GM12878 (cell line): ENCODE data around the gene BORCS5. TPM values are rescaled to one million over a fixed set of nuclear protein-coding genes. Genes with fewer than 3 reads are reported as not detected.

Source experiments
- ATAC-seq: fragments of 200-7000 bp; cut with Tn5 transposase; 3 replicates; pipeline ENCODE4 v1.9.1; 2020; ENCODE audit warnings: mild to moderate bottlenecking, moderate library complexity
- BruUV-seq: library from RNA; stranded (reverse); fragments of 400-500 nt; replicated peaks from 2 replicates; lab custom pipeline; 2021; lab: Mats Ljungman, UMichigan
- CTCF ChIA-PET: fragments of 300-600 bp; sonication (Branson Sonifier 250); formaldehyde crosslinking; extraction: SDS; loops from one replicate; lab custom pipeline; 2021; ENCODE audit warnings: inconsistent platforms; lab: Yijun Ruan, JAX
- POLR2A ChIA-PET: fragments of 350-600 bp; formaldehyde crosslinking; extraction: SDS; loops from one replicate; lab custom pipeline; 2021; ENCODE audit warnings: inconsistent platforms; lab: Charles Lee
- RAD21 ChIA-PET: fragments of 300-600 bp; sonication (Branson Sonifier 250); formaldehyde crosslinking; loops from one replicate; lab custom pipeline; 2023; ENCODE audit warnings: antibody characterized with exemption; ENCODE audit not compliant: unreplicated experiment; lab: Charles Lee
- SMC1A ChIA-PET: fragments of 300-600 bp; sonication (Branson Sonifier 250); formaldehyde crosslinking; loops from one replicate; lab custom pipeline; 2023; ENCODE audit not compliant: unreplicated experiment, uncharacterized antibody; lab: Charles Lee
- DNase-seq: peaks from one replicate; pipeline ENCODE4 v3.0.0-alpha.2; 2011; ENCODE audit warnings: low read depth, low spot score
- FAIRE-seq: peaks from 3 replicates; lab custom pipeline; 2011; peaks lifted over from hg19 to GRCh38; lab: Jason Lieb, UNC
- H2AFZ ChIP-seq: 2 replicates; pipeline ENCODE4 v1.6.0; 2011; ENCODE audit warnings: low read depth, low read length, control low read depth; ENCODE audit not compliant: control insufficient read depth
- H3K27ac ChIP-seq: 2 replicates; pipeline ENCODE4 v1.5.1; 2011; ENCODE audit warnings: control low read depth; ENCODE audit not compliant: control insufficient read depth, insufficient read depth
- H3K27me3 ChIP-seq, 2 experiments: replicated peaks in 1 of 2; 2 replicates each; pipeline versions ENCODE4 v1.6.0 to v1.6.1; 2011; ENCODE audit warnings: low read length in 1 of 2; ENCODE audit not compliant: control insufficient read depth in 2 of 2, insufficient read depth in 2 of 2
- H3K36me3 ChIP-seq, 2 experiments: 2 replicates each; pipeline ENCODE4 v1.5.1; 2011; ENCODE audit warnings: low read length in 1 of 2; ENCODE audit not compliant: control insufficient read depth in 2 of 2, insufficient read depth in 2 of 2
- H3K4me1 ChIP-seq: 2 replicates; pipeline ENCODE4 v1.6.1; 2011; ENCODE audit warnings: mild to moderate bottlenecking, low read length, moderate library complexity, mixed read lengths; ENCODE audit not compliant: control insufficient read depth, insufficient read depth
- H3K4me2 ChIP-seq: 2 replicates; pipeline ENCODE4 v1.6.0; 2011; ENCODE audit warnings: control low read depth; ENCODE audit not compliant: control insufficient read depth, insufficient read depth
- H3K4me3 ChIP-seq: fragments of 200-600 bp; sonication (generic); 2 replicates; pipeline ENCODE4 v1.5.1; 2016
- H3K79me2 ChIP-seq: 2 replicates; pipeline ENCODE4 v1.6.0; 2011; ENCODE audit warnings: low read length; ENCODE audit not compliant: control insufficient read depth, insufficient read depth
- H3K9ac ChIP-seq: 2 replicates; pipeline ENCODE4 v1.8.0; 2011; ENCODE audit warnings: low read length, control low read depth, mixed read lengths; ENCODE audit not compliant: control insufficient read depth, insufficient read depth
- H3K9me3 ChIP-seq: replicated peaks from 3 replicates; pipeline ENCODE4 v1.5.1; 2011; ENCODE audit warnings: mild to moderate bottlenecking, low read length; ENCODE audit not compliant: control insufficient read depth, insufficient read depth
- H4K20me1 ChIP-seq: 2 replicates; pipeline ENCODE4 v1.6.0; 2011; ENCODE audit not compliant: control insufficient read depth, insufficient read depth
- BHLHE40 ChIP-seq, 2 experiments: fragments of 450-650 bp in 1 of 2; IDR thresholded peaks; 2 replicates each; pipeline ENCODE4 v1.6.1; 2011 to 2017; ENCODE audit warnings: low read depth in 2 of 2, borderline replicate concordance in 1 of 2, improper control_type of control experiment in 1 of 2, low read length in 1 of 2, mild to moderate bottlenecking in 1 of 2
- MEF2A ChIP-seq: IDR thresholded peaks from 2 replicates; pipeline ENCODE4 v1.6.1; 2011; ENCODE audit warnings: low read depth, mild to moderate bottlenecking, low read length, moderate library complexity; ENCODE audit not compliant: insufficient read depth
- USF1 ChIP-seq: IDR thresholded peaks from 2 replicates; pipeline ENCODE4 v1.6.1; 2011; ENCODE audit warnings: borderline replicate concordance, low read depth, mild to moderate bottlenecking, moderate library complexity, mixed read lengths, low read length; ENCODE audit not compliant: insufficient read depth; ENCODE audit errors: extremely low read length
- WGBS: methylation state at CpG from one replicate; pipeline ENCODE4 v1.1.6; 2016; ENCODE audit warnings: low lambda C conversion rate; ENCODE audit not compliant: insufficient replicate concordance, insufficient coverage; ENCODE audit errors: missing lambda C conversion rate; 5-methylcytosine and 5-hydroxymethylcytosine counted together
- in situ Hi-C: fragments of 300-500 bp; cut with MboI; formaldehyde crosslinking; loops from 9 replicates; pipeline ENCODE4 v1.14.3; 2018; ENCODE audit warnings: mixed read lengths
- intact Hi-C: fragments of 100-400 bp; cut with micrococcal nuclease; formaldehyde crosslinking; loops from one replicate; pipeline ENCODE4 v1.14.2; 2022; ENCODE audit not compliant: unreplicated experiment
- polyA plus RNA-seq, 11 experiments: library from polyadenylated mRNA; depleted of rRNA in 4 of 11; unstranded in 6 of 11; stranded (reverse) in 5 of 11; fragments of >200 nt; fragmentation: Nextera tagmentation in 4 of 11; fragmentation: Illumina TruSeq in 1 of 11; extraction: Ambion mirVana in 4 of 11; extraction: Trizol in 1 of 11; gene quantifications; 1 replicate in 1 of 11; 2 replicates in 10 of 11; pipeline versions ENCODE4 v1.2.1 to v1.2.3, GENCODE V29; 2011 to 2016; ENCODE audit warnings: inconsistent platforms in 2 of 11, missing spikeins in 2 of 11, low read depth in 1 of 11
- total RNA-seq, 4 experiments: library from RNA; depleted of rRNA in 3 of 4; stranded (reverse); fragments of >200 nt in 3 of 4; fragmentation: Illumina TruSeq in 1 of 4; extraction: Trizol in 1 of 4; gene quantifications; 2 replicates each; pipeline versions ENCODE4 v1.2.1 to v1.2.3, GENCODE V29; 2013 to 2021

BORCS5 gene
- total and polyA plus RNA-seq, 10 of the 15 experiments (the other 5 are each of a cell fraction or from before 2014, with no cell fraction given), result 1.4 to 39.7 (median 16.1) TPM

- no peak overlapping the region for H3K9ac ChIP-seq
- H3K36me3 ChIP-seq, result peaks cover 0 to 1% of the 10 kb centered on the region in 2 experiments; a peak in 2 of 4 replicates
- SMC1A ChIA-PET, result interaction anchor here (0.9 to 2.0 kb wide), 4 partner anchors 12 to 154 kb away, joined by 3 to 9 read pairs (median 4); no protein-coding TSS in a partner anchor
- peak; percentile 55 for TF ChIP-seq USF1
- no peak for TF ChIP-seq MEF2A
- TF ChIP-seq BHLHE40 (IDR thresholded peaks at IDR 0.05; ENCODE audit: borderline replicate concordance in 1 of 2, low read depth in 2 of 2, low read length in 1 of 2), result peak in 1 of 2 experiments; percentile 59; a peak in 2 of 4 replicates
- FAIRE-seq, result no peak
- WGBS, result 30% methylated on average over 5 of the region's 5 CpGs
- no peak overlapping the region for H3K27ac ChIP-seq
- no peak overlapping the region for H2AFZ ChIP-seq
- no peaks in the 10 kb centered on the region for H4K20me1 ChIP-seq
- no peak for ATAC-seq
- POLR2A ChIA-PET, result interaction anchor here (0.7 to 1.0 kb wide), 4 partner anchors 27 to 101 kb away, joined by 3 to 4 read pairs (median 3); partner anchors contain the start of gene DUSP16
- in situ Hi-C loops (no loop called here), intact Hi-C loops (no loop called here)
- CTCF ChIA-PET, result interaction anchor here (1.0 to 1.3 kb wide), 3 partner anchors 13 to 77 kb away, joined by 3 to 5 read pairs (median 4); no protein-coding TSS in a partner anchor
- RAD21 ChIA-PET, result interaction anchor here (1.0 to 1.6 kb wide), 2 partner anchors 12 to 77 kb away, joined by 3 to 6 read pairs; no protein-coding TSS in a partner anchor
- no peaks in the 10 kb centered on the region for H3K27me3 ChIP-seq
- DNase-seq, result no peak
- no peak overlapping the region for H3K4me3 ChIP-seq
- no peaks in the 10 kb centered on the region for H3K79me2 ChIP-seq
- BruUV-seq, result no TSS peak
- H3K4me2 ChIP-seq, result peak overlapping the region; percentile 41; the same call in 1 of the 2 replicates
- H3K9me3 ChIP-seq, result no peaks in the 10 kb centered on the region
- H3K4me1 ChIP-seq, result 0 out of 2 replicates have a peak, but pooled peaks cover 4% of the 10 kb centered on the region
These were observed 105.0 kb downstream of the BORCS5 start for GRCh38 chr12:12461923-12462315.
